Neural progenitor cell (in vitro differentiated cells): ENCODE data around the gene AP4E1.

Experiments used
- CTCF ChIP-seq: fragments of 200-600 bp; sonication (generic); IDR thresholded peaks from 2 replicates; pipeline ENCODE4 v1.5.1; 2017; ENCODE audit warnings: antibody characterized with exemption, mild to moderate bottlenecking
- EZH2 ChIP-seq: fragments of 200-600 bp; sonication (generic); IDR thresholded peaks from 2 replicates; pipeline ENCODE4 v1.6.1; 2017; ENCODE audit warnings: antibody characterized with exemption, mild to moderate bottlenecking, moderate library complexity
- EZH2phosphoT487 ChIP-seq: fragments of 200-600 bp; sonication (generic); IDR thresholded peaks from 2 replicates; pipeline ENCODE4 v1.6.1; 2017; ENCODE audit warnings: antibody characterized with exemption

- TF ChIP-seq CTCF (no peak), EZH2 (no peak), EZH2phosphoT487 (no peak)
Observed at GRCh38 chr15:50876260-50876988, 32.1 kb upstream of the AP4E1 start.
